ENCODE data around the gene ADAM12. TPM values are rescaled to one million over a fixed set of nuclear protein-coding genes. Genes with fewer than 3 reads are reported as not detected.

The ADAM12 gene
- total RNA-seq, 2 experiments from 2014 or later, result 1.3 TPM

GRCh38 chr10:126090911-126091728, 297.2 kb downstream of the ADAM12 start:
- intact Hi-C loops (cut with micrococcal nuclease), result no loop called here
- TF ChIP-seq CTCF (IDR thresholded peaks at IDR 0.05), result no peak
- no peaks in the 10 kb centered on the region for H3K4me1 Mint-ChIP-seq (ENCODE audit: low read depth)
- H3K4me3 Mint-ChIP-seq, result no peak overlapping the region
- H3K9me3 Mint-ChIP-seq, result no peaks in the 10 kb centered on the region
- H3K27ac Mint-ChIP-seq, result no peak overlapping the region
- POLR2A ChIA-PET, result no interaction called here
- CTCF ChIA-PET, result no interaction called here
- DNase-seq (no peak), ATAC-seq (no peak)
- no peaks in the 10 kb centered on the region for H3K27me3 Mint-ChIP-seq
- H3K36me3 Mint-ChIP-seq (ENCODE audit: low read depth), result no peaks in the 10 kb centered on the region

GRCh38 chr10:126090443-126090842, 297.8 kb downstream of the ADAM12 start:
- Mint-ChIP-seq H3K27me3 (no peaks in the 10 kb centered on the region), H3K36me3 (ENCODE audit: low read depth) (no peaks in the 10 kb centered on the region), H3K27ac (no peak overlapping the region), H3K4me3 (no peak overlapping the region), H3K4me1 (ENCODE audit: low read depth) (no peaks in the 10 kb centered on the region), H3K9me3 (no peaks in the 10 kb centered on the region)
- ChIA-PET POLR2A (interaction anchor here (0.6 kb wide), 1 partner anchor 386 kb away, joined by 4 read pairs; no protein-coding TSS in a partner anchor), CTCF (no interaction called here)
- ATAC-seq (no peak), DNase-seq (no peak)
- no peak for TF ChIP-seq CTCF (IDR thresholded peaks at IDR 0.05)
- intact Hi-C loops (cut with micrococcal nuclease), result no loop called here

GRCh38 chr10:126087796-126088505, 300.3 kb downstream of the ADAM12 start:
- DNase-seq (no peak), ATAC-seq (no peak)
- CTCF ChIA-PET, result no interaction called here
- Mint-ChIP-seq H3K36me3 (ENCODE audit: low read depth) (no peaks in the 10 kb centered on the region), H3K4me3 (no peak overlapping the region), H3K9me3 (no peaks in the 10 kb centered on the region), H3K4me1 (ENCODE audit: low read depth) (no peaks in the 10 kb centered on the region), H3K27me3 (no peaks in the 10 kb centered on the region), H3K27ac (no peak overlapping the region)
- POLR2A ChIA-PET, result no interaction called here
- no peak for TF ChIP-seq CTCF (IDR thresholded peaks at IDR 0.05)
- intact Hi-C loops (cut with micrococcal nuclease), result no loop called here

- H3K27ac Mint-ChIP-seq, result no peak overlapping the region
- ATAC-seq (no peak), DNase-seq (no peak)
- H3K27me3 Mint-ChIP-seq, result no peaks in the 10 kb centered on the region
- H3K4me1 Mint-ChIP-seq (ENCODE audit: low read depth), result no peaks in the 10 kb centered on the region
- H3K9me3 Mint-ChIP-seq, result no peaks in the 10 kb centered on the region
- H3K36me3 Mint-ChIP-seq (ENCODE audit: low read depth), result no peaks in the 10 kb centered on the region
- no peak for TF ChIP-seq CTCF (IDR thresholded peaks at IDR 0.05)
- ChIA-PET CTCF (no interaction called here), POLR2A (no interaction called here)
- no peak overlapping the region for H3K4me3 Mint-ChIP-seq
- intact Hi-C loops (cut with micrococcal nuclease), result no loop called here
Observed at GRCh38 chr10:126087153-126087680, 301.1 kb downstream of the ADAM12 start.

- Mint-ChIP-seq H3K27me3 (no peaks in the 10 kb centered on the region), H3K36me3 (ENCODE audit: low read depth) (no peaks in the 10 kb centered on the region), H3K4me3 (no peak overlapping the region), H3K9me3 (no peaks in the 10 kb centered on the region), H3K27ac (no peak overlapping the region), H3K4me1 (ENCODE audit: low read depth) (no peaks in the 10 kb centered on the region)
- POLR2A ChIA-PET, result no interaction called here
- ATAC-seq (no peak), DNase-seq (no peak)
- intact Hi-C loops (cut with micrococcal nuclease), result no loop called here
- TF ChIP-seq CTCF (IDR thresholded peaks at IDR 0.05), result no peak
- CTCF ChIA-PET, result no interaction called here
Observed at GRCh38 chr10:126085806-126086205, 302.5 kb downstream of the ADAM12 start.

All from activated CD8-positive, alpha-beta T cell treated with anti-CD3 and anti-CD28 coated beads for 36 hours (primary cell).